Memory B cell (primary cell): Measurements from ENCODE around the gene SRGAP2C.
A peak's percentile ranks its signal among the peaks of the same experiment; 100 is the strongest.
"Not testable (repeated sequence)": the region's sequence is repeated elsewhere in the genome, so short reads cannot be mapped to it uniquely, and the experiment has no call there.

Source experiments
- ATAC-seq: fragments of 150-1000 bp; cut with Tn5 transposase; 2 replicates; pipeline ENCODE4 v1.10.0; 2021; ENCODE audit warnings: low read depth, mild to moderate bottlenecking, moderate library complexity
- DNase-seq, 2 donors: peaks; one replicate each; pipeline ENCODE4 v3.0.0; 2022; ENCODE audit warnings: low spot score in 2 of 2
- H3K27ac Mint-ChIP-seq: one replicate; pipeline ENCODE4 v1.8.0; 2022; ENCODE audit warnings: mild to moderate bottlenecking, moderate library complexity, mixed read lengths
- H3K27me3 Mint-ChIP-seq: one replicate; pipeline ENCODE4 v1.8.0; 2022; ENCODE audit warnings: mixed read lengths
- H3K36me3 Mint-ChIP-seq: one replicate; pipeline ENCODE4 v1.8.0; 2022; ENCODE audit warnings: mild to moderate bottlenecking, mixed read lengths
- H3K4me1 Mint-ChIP-seq: one replicate; pipeline ENCODE4 v1.8.0; 2022; ENCODE audit warnings: mixed read lengths
- H3K4me3 Mint-ChIP-seq: one replicate; pipeline ENCODE4 v1.8.0; 2022; ENCODE audit warnings: mild to moderate bottlenecking, moderate library complexity, mixed read lengths
- H3K9me3 Mint-ChIP-seq: one replicate; pipeline ENCODE4 v1.8.0; 2022; ENCODE audit warnings: mixed read lengths

Gene SRGAP2C

DNA sequence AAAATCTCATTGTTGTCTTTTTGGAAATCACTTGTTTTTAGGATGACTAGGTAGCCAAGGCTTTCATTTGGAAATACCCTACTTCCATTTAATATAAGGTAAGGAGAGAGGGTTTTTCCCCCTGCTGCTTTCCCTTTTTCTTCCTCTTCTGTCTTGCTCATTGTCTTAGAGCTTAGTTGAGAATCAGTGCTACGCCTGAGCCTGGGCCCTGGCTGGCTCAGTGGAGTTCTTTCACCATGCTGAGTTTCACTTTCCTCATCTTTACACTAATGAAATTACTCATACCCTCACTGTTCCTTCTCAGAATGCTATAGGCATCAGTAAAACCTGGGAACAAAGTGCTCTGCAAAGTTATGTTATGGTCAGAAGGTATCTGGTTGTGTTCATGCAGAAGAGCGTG lies 154.8 kb downstream of the SRGAP2C start:
- H3K36me3 Mint-ChIP-seq, DNase-seq, ATAC-seq, H3K27me3 Mint-ChIP-seq, H3K27ac Mint-ChIP-seq, H3K4me1 Mint-ChIP-seq, H3K9me3 Mint-ChIP-seq, H3K4me3 Mint-ChIP-seq: not testable (repeated sequence)

DNA sequence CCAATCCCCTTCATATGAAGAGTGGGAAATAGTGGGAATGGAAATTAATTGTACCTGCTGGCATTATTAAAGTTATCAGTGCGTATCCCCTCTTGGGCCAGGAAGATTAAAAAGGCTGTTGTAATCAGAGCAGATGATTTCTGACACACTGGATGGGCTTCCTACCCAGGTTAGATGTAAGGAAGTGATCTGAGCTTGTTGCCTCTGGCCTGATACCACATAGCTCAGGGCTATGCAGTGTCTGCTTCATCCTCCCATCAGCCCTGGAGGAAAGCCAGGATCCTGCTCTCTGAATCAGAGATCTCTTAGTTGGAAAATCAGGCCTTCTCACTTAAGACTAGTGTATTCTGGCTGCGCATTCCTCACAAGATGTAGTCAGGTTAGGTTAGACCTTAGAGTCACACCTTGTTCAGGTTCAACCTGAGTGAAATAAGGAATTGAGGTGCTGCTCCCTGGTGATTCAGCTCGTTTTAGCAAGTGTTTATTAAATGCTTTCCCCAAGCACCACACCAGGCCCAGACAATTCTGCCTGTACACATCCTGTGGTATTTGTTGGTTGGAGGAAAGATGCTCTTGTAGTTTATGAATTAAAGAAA lies 158.6 kb downstream of the SRGAP2C start:
- not testable (repeated sequence) for H3K27ac Mint-ChIP-seq, H3K36me3 Mint-ChIP-seq, ATAC-seq, H3K4me1 Mint-ChIP-seq, H3K4me3 Mint-ChIP-seq, DNase-seq, H3K9me3 Mint-ChIP-seq, H3K27me3 Mint-ChIP-seq

DNA sequence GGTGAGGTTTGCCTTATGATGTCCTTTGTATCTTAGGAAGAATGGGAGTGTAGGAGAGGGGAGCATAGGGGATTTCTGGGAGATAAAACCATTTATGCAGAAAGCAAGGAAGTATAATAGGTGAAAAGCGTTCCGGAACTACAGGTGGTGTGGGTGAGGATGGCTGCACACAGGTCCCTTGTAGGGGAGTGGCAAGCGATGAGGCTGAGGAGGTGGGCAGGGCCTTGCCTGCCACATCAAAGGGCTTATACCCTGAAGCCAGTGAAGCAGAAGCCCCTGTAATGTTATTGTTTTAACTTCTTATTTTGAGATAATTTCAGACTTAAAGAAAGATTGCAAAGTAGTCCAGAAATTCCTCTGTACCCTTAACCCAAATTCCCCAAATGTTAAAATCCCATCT lies 159.6 kb downstream of the SRGAP2C start:
- not testable (repeated sequence) for H3K4me1 Mint-ChIP-seq

DNA sequence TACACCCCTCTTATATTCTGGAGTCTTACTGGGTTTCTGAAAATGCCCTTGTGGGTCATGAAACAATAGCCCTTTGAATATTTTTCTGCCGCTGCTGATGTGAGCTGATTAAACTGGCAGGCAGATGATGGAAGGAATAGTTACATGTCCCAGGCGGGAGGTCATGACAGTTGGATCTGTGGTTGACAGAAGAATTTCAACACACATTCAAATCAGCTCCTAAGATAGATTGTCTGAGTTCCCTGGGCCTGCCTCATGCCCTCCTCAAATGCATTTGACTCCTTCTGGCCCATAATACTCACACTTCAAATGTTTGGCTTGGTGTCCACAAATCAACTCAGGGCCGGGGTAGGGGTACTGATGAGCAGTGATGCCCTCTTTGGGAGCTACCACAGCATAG lies 161.9 kb downstream of the SRGAP2C start:
- ATAC-seq, H3K9me3 Mint-ChIP-seq, H3K27ac Mint-ChIP-seq, H3K36me3 Mint-ChIP-seq, H3K4me3 Mint-ChIP-seq, H3K4me1 Mint-ChIP-seq, DNase-seq, H3K27me3 Mint-ChIP-seq: not testable (repeated sequence)

More for the DNA sequence above, 159.6 kb downstream of the SRGAP2C start:
- not testable (repeated sequence) for H3K9me3 Mint-ChIP-seq, H3K27me3 Mint-ChIP-seq, H3K27ac Mint-ChIP-seq, H3K36me3 Mint-ChIP-seq, H3K4me3 Mint-ChIP-seq, DNase-seq, ATAC-seq

DNA sequence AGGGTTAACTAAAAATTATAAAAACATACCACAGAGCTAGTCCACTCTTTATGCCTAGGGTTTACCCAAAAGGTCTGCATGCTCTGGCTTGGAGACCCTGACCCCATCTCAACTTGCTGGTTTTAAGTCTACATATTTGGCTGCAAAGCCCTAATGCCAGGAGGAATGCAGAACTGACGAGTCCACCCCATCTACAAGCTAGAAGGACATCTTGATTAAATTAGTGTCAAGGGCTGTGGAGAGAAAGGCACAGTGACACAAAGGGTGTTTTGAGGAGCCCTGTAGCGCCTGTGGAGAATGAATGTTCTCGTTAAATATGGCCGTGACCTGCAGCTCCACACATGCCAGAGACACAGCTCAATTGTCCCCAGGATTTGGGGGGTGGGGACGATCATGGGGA lies 162.7 kb downstream of the SRGAP2C start:
- H3K4me1 Mint-ChIP-seq, DNase-seq: not testable (repeated sequence)

DNA sequence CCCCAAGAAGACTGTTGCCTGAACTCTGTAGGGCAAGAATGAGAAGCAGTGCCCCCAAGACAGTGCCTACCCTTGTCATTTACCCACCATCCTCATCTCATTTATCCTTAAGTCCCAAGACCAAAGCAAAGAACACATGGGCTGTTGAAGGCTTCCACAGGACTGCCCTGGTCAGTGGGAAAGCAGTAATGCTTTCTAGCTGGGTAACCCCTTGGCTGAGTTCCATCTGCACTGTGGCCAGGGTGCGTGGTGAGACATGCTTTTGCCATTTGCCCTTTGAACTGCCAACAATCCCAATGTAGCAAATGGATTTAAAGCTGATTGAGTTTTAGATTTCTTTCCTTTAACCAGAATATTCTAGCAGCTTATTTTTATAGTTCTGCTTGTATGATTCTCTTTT lies 163.3 kb downstream of the SRGAP2C start:
- not testable (repeated sequence) for ATAC-seq, DNase-seq, H3K4me3 Mint-ChIP-seq, H3K27ac Mint-ChIP-seq, H3K4me1 Mint-ChIP-seq, H3K27me3 Mint-ChIP-seq, H3K36me3 Mint-ChIP-seq, H3K9me3 Mint-ChIP-seq

More for the DNA sequence above, 162.7 kb downstream of the SRGAP2C start:
- not testable (repeated sequence) for H3K36me3 Mint-ChIP-seq, ATAC-seq, H3K4me3 Mint-ChIP-seq, H3K9me3 Mint-ChIP-seq, H3K27ac Mint-ChIP-seq, H3K27me3 Mint-ChIP-seq

DNA sequence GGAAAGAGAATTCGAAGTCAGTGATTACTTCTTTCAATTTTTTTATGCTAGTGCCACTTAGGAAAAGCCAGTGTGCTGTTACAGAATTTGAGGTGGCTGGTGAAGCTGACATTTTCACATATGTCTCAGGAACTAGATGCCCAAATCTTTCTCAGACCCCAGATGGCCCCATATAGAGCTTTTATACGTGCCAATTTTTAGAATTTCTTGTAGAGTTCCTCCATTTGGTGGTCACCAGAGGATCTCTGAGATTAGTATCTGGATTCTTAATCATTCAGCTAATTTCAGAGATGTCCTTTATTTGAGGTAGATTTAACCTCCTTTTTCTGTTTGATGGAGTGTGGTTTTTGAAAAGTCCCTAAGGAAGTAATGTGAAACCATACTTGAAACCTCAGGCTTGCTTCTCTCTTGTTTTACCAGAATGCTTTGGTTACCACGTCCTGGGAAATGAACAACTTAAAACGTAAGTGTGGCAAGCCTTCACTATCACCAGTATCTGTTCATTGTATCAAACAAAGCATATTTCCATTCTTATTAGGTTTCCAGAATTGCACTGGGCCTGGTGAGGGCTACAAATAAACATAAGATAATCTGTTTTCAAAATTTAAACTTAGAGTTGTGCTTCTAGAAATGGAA lies 164.7 kb downstream of the SRGAP2C start:
- H3K4me1 Mint-ChIP-seq, DNase-seq, ATAC-seq, H3K4me3 Mint-ChIP-seq, H3K27me3 Mint-ChIP-seq, H3K9me3 Mint-ChIP-seq, H3K27ac Mint-ChIP-seq, H3K36me3 Mint-ChIP-seq: not testable (repeated sequence)

DNA sequence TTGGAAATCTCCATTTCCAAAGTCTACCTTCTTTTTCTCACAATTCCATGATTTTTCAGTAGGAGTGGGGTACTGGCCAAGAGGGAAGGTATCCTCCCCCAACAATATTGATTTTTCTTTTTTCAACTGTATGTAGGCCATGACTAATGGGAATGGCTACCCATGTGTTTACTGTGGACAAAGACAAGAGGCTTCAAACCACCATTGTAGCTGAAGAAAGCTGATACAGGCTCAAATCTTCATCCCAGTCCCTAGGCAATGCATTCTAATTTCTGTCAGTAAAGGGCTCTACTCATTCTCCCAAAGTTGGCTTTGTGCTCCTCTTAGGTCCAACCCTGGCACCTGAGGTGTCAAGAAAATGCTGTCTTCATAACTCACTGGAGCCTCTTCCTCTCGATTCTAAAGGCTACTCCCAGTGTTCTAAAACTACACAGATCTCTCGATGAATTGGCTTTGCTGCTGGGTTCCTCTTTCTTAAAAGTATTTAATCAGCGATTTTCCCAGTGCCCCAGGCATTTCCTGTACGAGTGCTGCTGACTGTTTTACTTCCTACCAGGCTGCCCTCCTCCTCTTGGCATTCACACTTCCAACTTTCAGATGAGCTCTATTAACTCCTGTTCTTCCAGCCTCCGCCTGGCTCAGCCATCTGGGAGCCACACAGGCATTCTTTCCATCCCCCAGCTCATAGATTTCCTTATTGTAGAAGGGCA lies 171.1 kb downstream of the SRGAP2C start:
- ATAC-seq, H3K27me3 Mint-ChIP-seq, H3K36me3 Mint-ChIP-seq: not testable (repeated sequence)

DNA sequence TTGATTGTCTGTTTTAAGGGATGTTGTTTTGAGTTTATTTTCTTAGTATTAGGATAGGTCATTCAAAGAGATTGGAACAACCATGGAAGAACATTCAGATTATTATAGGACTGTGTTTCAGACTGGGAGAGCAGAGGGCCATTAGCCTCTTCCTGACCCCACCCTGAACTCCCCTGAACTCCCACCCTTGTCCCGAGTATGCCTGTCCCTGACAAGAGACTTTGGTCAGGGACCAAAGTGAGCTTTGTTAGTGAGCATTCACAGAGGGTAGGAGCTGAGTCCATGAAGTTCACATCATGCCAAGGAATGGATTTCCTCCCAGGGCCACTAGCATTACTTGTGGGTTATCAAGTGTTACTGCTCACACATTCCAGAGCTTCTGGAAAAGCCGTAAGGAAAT lies 172.0 kb downstream of the SRGAP2C start:
- not testable (repeated sequence) for H3K4me3 Mint-ChIP-seq, H3K36me3 Mint-ChIP-seq, H3K4me1 Mint-ChIP-seq, H3K27ac Mint-ChIP-seq, DNase-seq, ATAC-seq, H3K9me3 Mint-ChIP-seq, H3K27me3 Mint-ChIP-seq

More for the DNA sequence above, 171.1 kb downstream of the SRGAP2C start:
- not testable (repeated sequence) for H3K4me1 Mint-ChIP-seq, H3K9me3 Mint-ChIP-seq, DNase-seq, H3K4me3 Mint-ChIP-seq, H3K27ac Mint-ChIP-seq

DNA sequence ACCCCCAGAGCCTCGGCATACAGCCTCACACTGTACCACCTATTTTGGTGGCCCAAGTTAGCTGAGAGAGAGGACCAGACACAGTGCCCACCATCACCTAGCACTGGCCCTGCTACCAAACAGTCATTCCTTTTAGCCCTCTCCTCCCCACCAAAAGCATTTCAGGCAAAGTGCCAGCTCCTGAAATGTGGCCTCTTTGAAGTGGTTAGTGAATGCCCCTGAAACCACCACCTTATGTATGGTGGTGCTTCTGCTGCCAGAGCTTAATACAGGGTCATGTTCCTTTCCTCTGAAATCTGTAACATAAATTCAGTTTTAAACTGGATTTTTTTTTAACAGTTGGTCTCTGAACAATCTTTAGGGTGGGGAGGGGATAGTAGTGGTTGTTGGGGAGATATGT lies 175.8 kb downstream of the SRGAP2C start:
- not testable (repeated sequence) for H3K36me3 Mint-ChIP-seq, H3K27ac Mint-ChIP-seq, ATAC-seq, H3K4me3 Mint-ChIP-seq, DNase-seq, H3K27me3 Mint-ChIP-seq, H3K4me1 Mint-ChIP-seq, H3K9me3 Mint-ChIP-seq

DNA sequence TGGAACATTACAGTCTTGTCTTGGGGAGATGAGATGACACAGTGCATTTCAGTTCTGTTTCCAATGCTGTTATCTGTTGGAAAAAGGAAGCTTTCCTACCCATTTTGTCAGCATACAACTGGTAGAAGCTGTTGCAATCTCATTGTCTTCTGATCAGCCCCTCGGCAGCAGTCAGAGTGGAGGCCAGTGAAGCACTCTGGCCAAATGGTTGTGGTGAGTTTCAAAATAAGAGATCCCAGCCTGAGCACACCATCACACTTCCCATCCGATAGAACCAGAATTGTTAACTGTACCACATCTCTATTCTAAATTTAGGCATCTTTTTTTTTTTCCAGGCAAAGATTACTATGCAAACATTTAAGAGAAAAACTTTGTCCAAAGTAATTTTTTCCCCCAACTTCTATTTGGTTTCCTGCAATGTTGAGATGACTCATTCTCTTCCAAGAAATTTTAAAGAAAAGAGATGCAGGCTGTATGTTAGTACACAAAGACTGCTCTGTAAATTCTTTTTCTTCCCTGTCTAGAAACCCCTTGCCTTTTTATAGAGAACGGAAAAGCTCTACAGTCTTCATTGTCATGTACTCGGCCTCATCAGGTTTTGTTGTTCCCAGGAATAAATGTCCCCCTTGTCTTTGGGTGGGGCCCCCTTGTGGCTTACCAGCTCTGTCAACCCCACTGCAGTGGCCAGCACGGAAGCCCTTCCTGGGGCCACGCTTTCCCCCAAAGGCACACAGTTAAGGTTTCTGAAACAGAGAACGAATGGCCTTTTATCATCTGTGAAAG lies 176.9 kb downstream of the SRGAP2C start:
- H3K27me3 Mint-ChIP-seq, H3K4me1 Mint-ChIP-seq, H3K4me3 Mint-ChIP-seq, H3K27ac Mint-ChIP-seq, H3K9me3 Mint-ChIP-seq, DNase-seq, ATAC-seq, H3K36me3 Mint-ChIP-seq: not testable (repeated sequence)

DNA sequence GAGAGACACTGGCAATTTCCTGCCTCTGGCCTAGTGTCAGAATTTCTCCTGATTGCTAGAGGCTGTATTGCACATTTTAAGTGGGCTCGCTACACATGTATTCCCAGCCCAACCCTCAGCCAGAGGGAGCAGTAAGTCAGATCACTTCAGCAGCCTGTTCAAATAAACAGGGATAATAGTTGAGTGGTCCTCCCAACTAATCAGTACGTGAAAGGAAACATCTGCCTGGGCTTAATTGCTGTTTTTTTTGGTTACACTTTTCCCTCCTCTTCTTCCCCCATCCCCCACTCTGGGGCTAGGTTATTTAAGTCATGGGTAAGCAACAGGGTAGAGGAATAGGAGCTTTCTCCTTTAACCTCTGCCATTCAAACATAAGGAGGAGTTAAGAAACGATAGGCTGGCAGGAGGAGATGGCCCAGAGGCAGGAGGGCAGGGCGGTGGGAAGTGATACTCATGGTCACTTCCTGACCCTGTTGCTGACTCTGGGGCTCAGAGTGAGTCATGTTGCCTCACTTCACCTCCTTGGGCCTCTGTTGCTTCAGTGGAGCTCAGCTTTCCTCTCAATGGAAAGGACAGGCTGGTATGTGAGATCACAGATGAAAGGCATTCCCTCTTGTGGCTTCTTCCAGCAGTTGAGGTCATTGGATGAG lies 177.6 kb downstream of the SRGAP2C start:
- not testable (repeated sequence) for H3K4me1 Mint-ChIP-seq, H3K27ac Mint-ChIP-seq, H3K27me3 Mint-ChIP-seq, DNase-seq, H3K9me3 Mint-ChIP-seq, ATAC-seq, H3K4me3 Mint-ChIP-seq, H3K36me3 Mint-ChIP-seq

DNA sequence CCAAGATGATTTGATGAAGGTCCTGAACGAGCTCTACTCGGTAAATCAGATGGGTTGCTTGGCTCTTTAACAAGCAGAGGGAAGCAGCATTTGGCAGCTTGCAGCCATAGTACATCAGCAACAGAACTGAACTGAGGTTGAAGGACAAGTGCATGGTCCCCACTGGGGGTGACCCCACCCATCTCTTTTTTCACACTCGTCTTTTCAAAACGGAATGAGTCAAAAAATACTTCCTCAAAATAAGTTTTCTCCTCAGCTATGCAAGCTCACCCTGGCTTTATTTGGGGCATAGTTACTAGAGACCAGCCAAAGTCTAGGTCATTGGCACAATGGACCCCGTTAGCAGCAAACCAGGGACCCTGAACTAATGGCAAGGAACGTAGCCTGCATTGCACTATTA lies 180.5 kb downstream of the SRGAP2C start:
- not testable (repeated sequence) for H3K36me3 Mint-ChIP-seq, H3K4me1 Mint-ChIP-seq, DNase-seq, H3K27me3 Mint-ChIP-seq, H3K9me3 Mint-ChIP-seq, H3K27ac Mint-ChIP-seq, H3K4me3 Mint-ChIP-seq
- peak; percentile 56 for ATAC-seq

DNA sequence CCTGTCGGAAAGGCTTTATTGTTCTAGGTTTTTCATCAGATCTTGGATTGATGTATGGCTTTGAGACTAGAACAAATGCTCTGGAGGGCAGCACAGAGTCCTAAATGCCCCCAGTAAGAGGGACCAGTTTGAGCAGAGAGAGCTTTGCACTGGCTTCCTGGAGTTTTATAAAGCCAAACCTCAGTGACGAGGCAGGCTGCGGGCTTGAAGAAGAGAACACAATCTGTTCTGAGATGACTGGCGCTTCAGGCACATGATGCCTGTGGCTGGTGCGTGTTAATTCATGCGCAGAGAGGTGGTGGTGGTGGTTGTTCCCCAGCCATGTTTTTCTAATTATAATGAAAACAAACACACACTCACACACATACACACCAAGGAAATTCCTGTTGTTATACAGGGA lies 180.9 kb downstream of the SRGAP2C start:
- not testable (repeated sequence) for H3K4me1 Mint-ChIP-seq, H3K4me3 Mint-ChIP-seq, H3K36me3 Mint-ChIP-seq, DNase-seq, H3K27me3 Mint-ChIP-seq, H3K27ac Mint-ChIP-seq, H3K9me3 Mint-ChIP-seq
- peak; percentile 78 for ATAC-seq
